GM23248 (cell line): ENCODE measurements around the gene LRRC52. TPM values are rescaled to one million over a fixed set of nuclear protein-coding genes. Genes with fewer than 3 reads are reported as not detected.

Experiments
- DNase-seq: peaks from one replicate; pipeline ENCODE4 v3.0.0-alpha.2; 2015
- H2AFZ ChIP-seq: fragments of 200-600 bp; sonication (generic); 2 replicates; pipeline ENCODE4 v1.6.1; 2016; ENCODE audit warnings: antibody characterized with exemption
- H3F3A ChIP-seq: fragments of 200-600 bp; sonication (generic); 2 replicates; pipeline ENCODE4 v1.6.1; 2016; ENCODE audit warnings: mild to moderate bottlenecking, antibody characterized with exemption, mixed run types; ENCODE audit not compliant: insufficient read depth
- H3K27ac ChIP-seq: fragments of 200-600 bp; sonication (generic); 2 replicates; pipeline ENCODE4 v1.5.1; 2016; ENCODE audit warnings: mild to moderate bottlenecking
- H3K27me3 ChIP-seq: fragments of 200-600 bp; sonication (generic); replicated peaks from 2 replicates; pipeline ENCODE4 v1.6.1; 2016; ENCODE audit warnings: mild to moderate bottlenecking; ENCODE audit not compliant: insufficient read depth
- H3K36me3 ChIP-seq: fragments of 200-600 bp; sonication (generic); 2 replicates; pipeline ENCODE4 v1.6.1; 2016; ENCODE audit warnings: low read depth, mild to moderate bottlenecking
- H3K4me1 ChIP-seq: fragments of 200-600 bp; sonication (generic); 2 replicates; pipeline ENCODE4 v1.6.1; 2016; ENCODE audit warnings: mild to moderate bottlenecking; ENCODE audit not compliant: insufficient read depth
- H3K4me2 ChIP-seq: fragments of 200-600 bp; sonication (generic); one replicate; pipeline ENCODE4 v1.6.1; 2016; ENCODE audit warnings: mild to moderate bottlenecking; ENCODE audit not compliant: unreplicated experiment
- H3K4me3 ChIP-seq: fragments of 200-600 bp; sonication (generic); 2 replicates; pipeline ENCODE4 v1.5.1; 2016; ENCODE audit warnings: mild to moderate bottlenecking
- H3K79me2 ChIP-seq: fragments of 200-600 bp; sonication (generic); 2 replicates; pipeline ENCODE4 v1.6.1; 2016; ENCODE audit warnings: mild to moderate bottlenecking; ENCODE audit not compliant: insufficient read depth
- H3K9ac ChIP-seq: fragments of 200-600 bp; sonication (generic); 2 replicates; pipeline ENCODE4 v1.6.1; 2016; ENCODE audit warnings: mild to moderate bottlenecking
- H3K9me2 ChIP-seq: fragments of 200-600 bp; sonication (generic); 2 replicates; pipeline ENCODE4 v1.6.1; 2016; ENCODE audit warnings: mixed run types, mild to moderate bottlenecking, moderate library complexity; ENCODE audit not compliant: insufficient read depth
- H3K9me3 ChIP-seq: fragments of 200-600 bp; sonication (generic); one replicate; pipeline ENCODE4 v1.6.1; 2017; ENCODE audit warnings: low read depth
- H4K20me1 ChIP-seq: fragments of 200-600 bp; sonication (generic); 2 replicates; pipeline ENCODE4 v1.6.0; 2016; ENCODE audit not compliant: insufficient read depth
- EZH2 ChIP-seq: fragments of 200-600 bp; sonication (generic); IDR thresholded peaks from 2 replicates; pipeline ENCODE4 v1.6.1; 2018; ENCODE audit warnings: antibody characterized with exemption, mild to moderate bottlenecking; ENCODE audit not compliant: insufficient read depth, poor library complexity, severe bottlenecking
- EZH2phosphoT487 ChIP-seq: fragments of 200-600 bp; sonication (generic); IDR thresholded peaks from 2 replicates; pipeline ENCODE4 v1.6.1; 2018; ENCODE audit warnings: antibody characterized with exemption, moderate library complexity, mild to moderate bottlenecking, low read depth; ENCODE audit not compliant: insufficient read depth
- WGBS, 2 experiments: methylation state at CpG; one replicate each; pipeline ENCODE4 v1.1.6; 2015 to 2017; ENCODE audit warnings: low lambda C conversion rate in 2 of 2, low coverage in 1 of 2; ENCODE audit errors: missing lambda C conversion rate in 2 of 2; 5-methylcytosine and 5-hydroxymethylcytosine counted together
- in situ Hi-C: fragments of 300-500 bp; cut with MboI; formaldehyde crosslinking; loops from 2 replicates; pipeline ENCODE4 v1.15.0; 2020
- polyA plus RNA-seq: library from polyadenylated mRNA; unstranded; fragments of >200 nt; fragmentation: Nextera tagmentation; extraction: Ambion mirVana; gene quantifications from 2 replicates; pipeline ENCODE4 v1.2.1, GENCODE V29; 2016
- total RNA-seq: library from RNA; depleted of rRNA; stranded (reverse); fragments of >200 nt; shearing (Covaris generic); gene quantifications from 2 replicates; pipeline ENCODE4 v1.2.3, GENCODE V29; 2014

The LRRC52 gene
- total and polyA plus RNA-seq, 2 experiments from 2014 or later = not detected

DNA sequence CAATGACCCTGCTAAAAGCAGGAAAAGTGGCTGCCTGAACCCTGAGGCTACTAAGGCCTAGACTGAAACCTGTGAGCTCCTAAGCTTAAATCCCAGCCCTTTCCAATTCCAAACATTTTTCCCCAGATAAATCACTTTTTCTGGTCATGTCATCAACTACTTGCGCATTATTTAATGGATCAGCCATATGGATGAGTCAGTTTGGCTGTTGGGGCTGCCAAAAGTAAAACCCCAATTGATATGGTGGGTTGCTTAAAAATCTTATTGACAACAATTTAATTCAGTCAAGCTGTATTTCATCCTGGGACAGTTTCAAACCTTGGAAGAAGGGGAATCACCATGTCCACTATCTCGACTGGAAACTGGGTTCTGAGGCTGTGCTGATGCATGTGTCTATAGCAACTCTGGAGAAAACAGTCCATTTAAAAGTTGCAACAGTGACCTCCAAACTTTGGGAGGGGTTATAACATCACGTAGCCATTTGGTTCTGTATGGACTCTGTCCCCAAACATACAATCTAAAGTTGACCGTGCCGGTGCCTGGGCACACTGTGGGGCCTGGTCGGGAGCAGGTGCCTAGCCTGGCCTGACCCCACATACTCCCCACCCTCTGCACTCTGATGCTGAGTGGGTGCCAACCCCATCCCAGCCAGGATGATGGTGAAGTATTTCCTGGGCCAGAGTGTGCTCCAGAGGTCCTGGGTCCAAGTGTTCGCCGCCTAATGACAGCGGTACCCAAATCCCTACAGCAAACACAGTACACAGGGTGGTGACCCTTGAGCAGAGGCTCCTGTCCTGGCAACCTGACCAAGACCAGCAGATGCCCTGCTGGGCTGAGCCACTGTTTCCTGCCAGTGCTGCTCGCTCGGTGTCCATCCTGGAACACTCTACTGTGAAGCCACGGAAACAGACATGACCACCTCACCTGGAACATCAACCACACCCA, 46.5 kb upstream of the LRRC52 start:
- H3K4me1 ChIP-seq = no peaks in the 10 kb centered on the region
- TF ChIP-seq EZH2 (no peak), EZH2phosphoT487 (no peak)

DNA sequence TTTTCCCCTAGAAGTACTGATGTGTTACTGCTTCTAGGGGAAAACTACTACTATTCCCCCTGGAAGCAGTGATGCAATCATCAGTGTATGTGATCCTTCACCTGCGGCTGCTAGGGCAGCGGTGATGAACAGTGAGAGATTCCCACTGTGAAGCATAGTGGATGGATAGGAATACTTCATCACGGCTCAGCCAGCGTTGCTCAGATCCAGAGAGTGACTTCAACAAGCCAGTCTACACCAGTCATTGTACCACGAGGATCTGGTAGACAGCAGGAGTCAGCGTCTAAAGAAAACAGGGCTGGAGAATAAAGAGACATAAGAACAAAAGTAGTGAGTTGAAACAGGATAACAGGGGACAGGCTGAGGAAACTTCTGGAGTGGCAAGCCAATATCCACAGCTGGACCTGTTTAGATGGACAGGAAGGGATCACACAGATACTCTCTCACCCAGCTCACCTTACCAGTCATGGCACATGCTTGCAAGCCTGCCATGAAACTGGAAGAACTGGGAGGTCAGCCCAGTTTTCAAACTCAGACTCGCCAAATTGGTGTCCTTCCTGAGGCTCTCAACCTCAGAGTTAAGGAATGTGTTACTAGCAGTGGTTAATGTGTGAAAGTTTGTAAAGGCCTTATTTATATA, 42.4 kb upstream of the LRRC52 start:
- Histone ChIP-seq H3K36me3 (no peaks in the 10 kb centered on the region), H4K20me1 (no peaks in the 10 kb centered on the region), H3K9me3 (no peaks in the 10 kb centered on the region), H3K4me1 (no peaks in the 10 kb centered on the region), H3F3A (no peaks in the 10 kb centered on the region), H3K79me2 (no peaks in the 10 kb centered on the region), H3K27ac (no peak overlapping the region), H2AFZ (no peak overlapping the region), H3K9me2 (no peaks in the 10 kb centered on the region), H3K4me3 (no peak overlapping the region), H3K9ac (no peak overlapping the region), H3K4me2 (no peak overlapping the region), H3K27me3 (no peaks in the 10 kb centered on the region; the same call in 1 of the 2 replicates)
- no peak for TF ChIP-seq EZH2phosphoT487
- TF ChIP-seq EZH2 = no peak
- DNase-seq = no peak
- 44 to 52% methylated on average over 7 of the region's 7 CpGs for WGBS, 2 experiments
- in situ Hi-C loops = no loop called here

More for the DNA sequence above, 46.5 kb upstream of the LRRC52 start:
- no peaks in the 10 kb centered on the region for H3F3A ChIP-seq
- no peaks in the 10 kb centered on the region for H3K9me2 ChIP-seq
- no peak for DNase-seq
- H3K4me2 ChIP-seq = no peak overlapping the region
- H4K20me1 ChIP-seq = no peaks in the 10 kb centered on the region
- in situ Hi-C loops = no loop called here
- WGBS, 2 experiments = 69 to 71% methylated on average over 12 of the region's 12 CpGs
- no peak overlapping the region for H3K9ac ChIP-seq
- no peak overlapping the region for H2AFZ ChIP-seq
- H3K79me2 ChIP-seq = no peaks in the 10 kb centered on the region
- H3K9me3 ChIP-seq = no peaks in the 10 kb centered on the region
- H3K36me3 ChIP-seq = no peaks in the 10 kb centered on the region
- no peak overlapping the region for H3K27ac ChIP-seq
- H3K27me3 ChIP-seq = 0 out of 2 replicates have a peak, but pooled peaks cover 3% of the 10 kb centered on the region
- no peak overlapping the region for H3K4me3 ChIP-seq

GRCh38 chr1:165501970-165502348, 41.8 kb upstream of the LRRC52 start:
- Histone ChIP-seq H2AFZ (no peak overlapping the region), H3K27me3 (no peaks in the 10 kb centered on the region; the same call in 1 of the 2 replicates), H3K27ac (no peak overlapping the region), H3K4me2 (no peak overlapping the region), H3K79me2 (no peaks in the 10 kb centered on the region), H4K20me1 (no peaks in the 10 kb centered on the region), H3K9me2 (no peaks in the 10 kb centered on the region), H3K9me3 (no peaks in the 10 kb centered on the region), H3K4me3 (no peak overlapping the region), H3F3A (no peaks in the 10 kb centered on the region), H3K9ac (no peak overlapping the region), H3K4me1 (no peaks in the 10 kb centered on the region), H3K36me3 (no peaks in the 10 kb centered on the region)
- in situ Hi-C loops = no loop called here
- no peak for DNase-seq
- TF ChIP-seq EZH2 (no peak), EZH2phosphoT487 (no peak)
- WGBS, 2 experiments = 31 to 33% methylated on average over 3 of the region's 3 CpGs

GRCh38 chr1:165507570-165507969, 36.2 kb upstream of the LRRC52 start:
- Histone ChIP-seq H3K27ac (no peak overlapping the region), H3K9ac (no peak overlapping the region), H3K9me2 (no peaks in the 10 kb centered on the region), H3K4me2 (no peak overlapping the region), H3K27me3 (no peaks in the 10 kb centered on the region; the same call in 1 of the 2 replicates), H4K20me1 (no peaks in the 10 kb centered on the region), H3F3A (no peaks in the 10 kb centered on the region), H3K79me2 (no peaks in the 10 kb centered on the region), H3K9me3 (no peaks in the 10 kb centered on the region), H2AFZ (no peak overlapping the region), H3K4me1 (no peaks in the 10 kb centered on the region), H3K4me3 (no peak overlapping the region), H3K36me3 (no peaks in the 10 kb centered on the region)
- TF ChIP-seq EZH2 = no peak
- TF ChIP-seq EZH2phosphoT487 = no peak
- no peak for DNase-seq
- in situ Hi-C loops = no loop called here
